Measurements from ENCODE around the gene CALHM2.
"Not testable (repeated sequence)": the region's sequence is repeated elsewhere in the genome, so short reads cannot be mapped to it uniquely, and the experiment has no call there.

The CALHM2 gene

GRCh38 chr10:103451831-103452505, at the start of gene CALHM2:
Gene CALHM2, minus strand, starts transcription at chr10:103452370. Its CDS starts 2,429 bp downstream, at chr10:103449941.
- DNase-seq (ENCODE audit: low read depth) = no peak

- DNase-seq (ENCODE audit: low read depth) = no peak
These were observed 49.0 kb upstream of the CALHM2 start for GRCh38 chr10:103501186-103501585.

GRCh38 chr10:103500481-103500880, 48.3 kb upstream of the CALHM2 start:
- no peak for DNase-seq (ENCODE audit: low read depth)

GRCh38 chr10:103499881-103500280, 47.7 kb upstream of the CALHM2 start:
- no peak for DNase-seq (ENCODE audit: low read depth)

GRCh38 chr10:103498936-103499638, 46.9 kb upstream of the CALHM2 start:
- no peak for DNase-seq (ENCODE audit: low read depth)

- DNase-seq (ENCODE audit: low read depth) = no peak
These were observed 45.2 kb upstream of the CALHM2 start for GRCh38 chr10:103497161-103497915.

- DNase-seq (ENCODE audit: low read depth) = no peak
These were observed 43.2 kb upstream of the CALHM2 start for GRCh38 chr10:103495321-103495720.

GRCh38 chr10:103493916-103494877, 42.0 kb upstream of the CALHM2 start:
- no peak for DNase-seq (ENCODE audit: low read depth)

GRCh38 chr10:103493362-103493915, 41.3 kb upstream of the CALHM2 start, which contains the start of gene NEURL1:
Gene NEURL1, plus strand, starts transcription at chr10:103493705. Its CDS starts 683 bp downstream, at chr10:103494388.
- DNase-seq (ENCODE audit: low read depth) = no peak

- DNase-seq (ENCODE audit: low read depth) = no peak
These were observed 40.6 kb upstream of the CALHM2 start for GRCh38 chr10:103492655-103493261.

GRCh38 chr10:103491729-103492364, 39.7 kb upstream of the CALHM2 start:
- no peak for DNase-seq (ENCODE audit: low read depth)

- no peak for DNase-seq (ENCODE audit: low read depth)
These were observed 38.8 kb upstream of the CALHM2 start for GRCh38 chr10:103490986-103491314.

GRCh38 chr10:103487410-103487708, 35.2 kb upstream of the CALHM2 start:
- no peak for DNase-seq (ENCODE audit: low read depth)

- not testable (repeated sequence) for DNase-seq (ENCODE audit: low read depth)
These were observed 34.7 kb upstream of the CALHM2 start for GRCh38 chr10:103486635-103487409.

GRCh38 chr10:103481974-103482531, 29.9 kb upstream of the CALHM2 start:
- no peak for DNase-seq (ENCODE audit: low read depth)

- DNase-seq (ENCODE audit: low read depth) = no peak
These were observed 28.4 kb upstream of the CALHM2 start for GRCh38 chr10:103480521-103480920.

- DNase-seq (ENCODE audit: low read depth) = no peak
These were observed 27.0 kb upstream of the CALHM2 start, which contains the start of gene CALHM3 for GRCh38 chr10:103479135-103479534. Gene CALHM3, minus strand, starts transcription at chr10:103479240. Its CDS starts 208 bp downstream, at chr10:103479032.

- no peak for DNase-seq (ENCODE audit: low read depth)
These were observed 26.5 kb upstream of the CALHM2 start for GRCh38 chr10:103478671-103479070.

- DNase-seq (ENCODE audit: low read depth) = no peak
These were observed 24.0 kb upstream of the CALHM2 start for GRCh38 chr10:103476046-103476768.
